ENCODE data around the gene CD99. TPM values are rescaled to one million over a fixed set of nuclear protein-coding genes. Genes with fewer than 3 reads are reported as not detected.

Gene CD99
- total and polyA plus RNA-seq, 2 donors (not counting 3 experiments of a cell fraction or from before 2014, with no cell fraction given), result 364 to 654 TPM

GRCh38 chrX:2680486-2681348 lies 10.4 kb upstream of the CD99 start:
- Histone ChIP-seq H3K27ac (ENCODE audit: insufficient read depth, low read depth, low read length) (no peak overlapping the region), H3K4me1 (ENCODE audit: control insufficient read depth, extremely low read depth, insufficient read depth, low read length) (peaks cover 10% of the 10 kb centered on the region), H3K9ac (replicated peaks; ENCODE audit: extremely low read depth, insufficient read depth, low read length) (no peak overlapping the region), H3K36me3 (ENCODE audit: control insufficient read depth in 2 of 2, extremely low read depth in 1 of 2, insufficient read depth in 2 of 2, low read length in 2 of 2) (no peaks in the 10 kb centered on the region), H3K79me2 (ENCODE audit: control insufficient read depth, insufficient read depth, low read length) (no peaks in the 10 kb centered on the region), H3K9me3 (replicated peaks; ENCODE audit: control insufficient read depth, insufficient read depth, low read length) (no peaks in the 10 kb centered on the region), H3K9me1 (replicated peaks; ENCODE audit: control insufficient read depth, extremely low read depth, insufficient read depth, low read length) (no peaks in the 10 kb centered on the region), H2AFZ (ENCODE audit: low read depth, low read length) (no peak overlapping the region), H4K20me1 (replicated peaks; ENCODE audit: control insufficient read depth, extremely low read depth, insufficient read depth, low read length) (no peaks in the 10 kb centered on the region), H3K4me2 (ENCODE audit: insufficient read depth, low read length) (no peak overlapping the region), H3K27me3 (ENCODE audit: control insufficient read depth in 2 of 2, insufficient read depth in 2 of 2, low read length in 2 of 2) (no peaks in the 10 kb centered on the region), H3K4me3 (replicated peaks in 1 of 3; ENCODE audit: insufficient read depth in 1 of 3, low read depth in 1 of 3, low read length in 3 of 3) (no peak overlapping the region)
- intact Hi-C loops (cut with micrococcal nuclease), result no loop called here
- TF ChIP-seq MYC (IDR thresholded peaks at IDR 0.05; ENCODE audit: low read depth, low read length) (no peak), EZH2 (IDR thresholded peaks at IDR 0.05; ENCODE audit: borderline replicate concordance, low read depth, low read length, severe bottlenecking) (no peak), FOS (IDR thresholded peaks at IDR 0.05; ENCODE audit: borderline replicate concordance, insufficient read depth, low read length) (no peak), POLR2A (IDR thresholded peaks at IDR 0.05; ENCODE audit: low read depth, low read length) (no peak), CTCF (IDR thresholded peaks at IDR 0.05; ENCODE audit: extremely low read depth in 1 of 2, insufficient read depth in 1 of 2, low read depth in 1 of 2, low read length in 2 of 2) (no peak), MAX (IDR thresholded peaks at IDR 0.05; ENCODE audit: insufficient read depth, insufficient read length) (no peak), POLR2AphosphoS5 (IDR thresholded peaks at IDR 0.05; ENCODE audit: insufficient read depth, low read depth, low read length) (no peak), JUN (IDR thresholded peaks at IDR 0.05; ENCODE audit: borderline replicate concordance, insufficient read depth, insufficient read length, low read depth) (no peak), GATA2 (IDR thresholded peaks at IDR 0.05; ENCODE audit: insufficient read depth, insufficient read length, low read depth, low read length) (no peak)
- FAIRE-seq (no peak), DNase-seq (ENCODE audit: low read depth, low spot score) (no peak)
- POLR2A ChIA-PET, result no interaction called here
- BruUV-seq (replicated peaks), result no TSS peak
- dilution Hi-C loops (cut with MboI; ENCODE audit: extremely low pct_ligation_motif_present, low sequenced_read_pairs), result no loop called here
- CTCF ChIA-PET, result no interaction called here

All from endothelial cell of umbilical vein (primary cell).